GM10266 (cell line): Measurements from ENCODE around the gene AKAP5.

Source experiments
- DNase-seq: peaks from one replicate; pipeline ENCODE4 v3.0.0; 2012; ENCODE audit errors: extremely low spot score
- TF ChIP-seq, protein P1 (sequence below): IDR thresholded peaks from 2 replicates; pipeline ENCODE4 v1.5.1; 2012; ENCODE audit warnings: mild to moderate bottlenecking, low read depth; ENCODE audit not compliant: control insufficient read depth, insufficient read depth; ENCODE audit errors: missing control alignments

AKAP5 gene

DNA sequence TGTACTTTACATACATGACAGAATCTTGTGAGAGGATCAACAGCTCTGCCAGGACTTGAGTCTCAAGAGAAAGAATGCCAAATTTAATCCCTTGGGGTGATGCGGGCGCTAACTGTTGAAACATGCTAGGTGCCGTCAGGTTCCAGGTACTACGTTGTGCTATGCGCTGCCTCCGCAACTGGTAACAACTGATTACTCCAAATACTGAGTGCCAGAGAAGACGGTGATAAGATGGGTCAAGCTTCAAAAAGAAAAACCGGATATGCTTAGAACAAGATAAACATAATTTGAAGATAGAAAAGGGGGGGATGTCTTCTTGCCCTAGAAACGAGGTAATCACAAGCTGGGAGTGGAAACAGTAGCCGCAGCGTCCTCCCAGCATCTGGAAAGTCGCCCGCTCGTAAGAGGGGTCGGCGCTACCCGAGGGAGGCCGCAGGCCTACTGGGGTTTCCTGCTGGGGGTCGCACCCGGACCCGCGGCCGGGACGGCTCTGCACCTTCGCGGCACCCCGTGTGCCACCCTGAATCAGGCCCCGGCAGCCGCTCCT lies 37.7 kb downstream of the AKAP5 start:
- DNase-seq: no peak
- TF ChIP-seq, protein P1, sequence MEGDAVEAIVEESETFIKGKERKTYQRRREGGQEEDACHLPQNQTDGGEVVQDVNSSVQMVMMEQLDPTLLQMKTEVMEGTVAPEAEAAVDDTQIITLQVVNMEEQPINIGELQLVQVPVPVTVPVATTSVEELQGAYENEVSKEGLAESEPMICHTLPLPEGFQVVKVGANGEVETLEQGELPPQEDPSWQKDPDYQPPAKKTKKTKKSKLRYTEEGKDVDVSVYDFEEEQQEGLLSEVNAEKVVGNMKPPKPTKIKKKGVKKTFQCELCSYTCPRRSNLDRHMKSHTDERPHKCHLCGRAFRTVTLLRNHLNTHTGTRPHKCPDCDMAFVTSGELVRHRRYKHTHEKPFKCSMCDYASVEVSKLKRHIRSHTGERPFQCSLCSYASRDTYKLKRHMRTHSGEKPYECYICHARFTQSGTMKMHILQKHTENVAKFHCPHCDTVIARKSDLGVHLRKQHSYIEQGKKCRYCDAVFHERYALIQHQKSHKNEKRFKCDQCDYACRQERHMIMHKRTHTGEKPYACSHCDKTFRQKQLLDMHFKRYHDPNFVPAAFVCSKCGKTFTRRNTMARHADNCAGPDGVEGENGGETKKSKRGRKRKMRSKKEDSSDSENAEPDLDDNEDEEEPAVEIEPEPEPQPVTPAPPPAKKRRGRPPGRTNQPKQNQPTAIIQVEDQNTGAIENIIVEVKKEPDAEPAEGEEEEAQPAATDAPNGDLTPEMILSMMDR: no peak

DNA sequence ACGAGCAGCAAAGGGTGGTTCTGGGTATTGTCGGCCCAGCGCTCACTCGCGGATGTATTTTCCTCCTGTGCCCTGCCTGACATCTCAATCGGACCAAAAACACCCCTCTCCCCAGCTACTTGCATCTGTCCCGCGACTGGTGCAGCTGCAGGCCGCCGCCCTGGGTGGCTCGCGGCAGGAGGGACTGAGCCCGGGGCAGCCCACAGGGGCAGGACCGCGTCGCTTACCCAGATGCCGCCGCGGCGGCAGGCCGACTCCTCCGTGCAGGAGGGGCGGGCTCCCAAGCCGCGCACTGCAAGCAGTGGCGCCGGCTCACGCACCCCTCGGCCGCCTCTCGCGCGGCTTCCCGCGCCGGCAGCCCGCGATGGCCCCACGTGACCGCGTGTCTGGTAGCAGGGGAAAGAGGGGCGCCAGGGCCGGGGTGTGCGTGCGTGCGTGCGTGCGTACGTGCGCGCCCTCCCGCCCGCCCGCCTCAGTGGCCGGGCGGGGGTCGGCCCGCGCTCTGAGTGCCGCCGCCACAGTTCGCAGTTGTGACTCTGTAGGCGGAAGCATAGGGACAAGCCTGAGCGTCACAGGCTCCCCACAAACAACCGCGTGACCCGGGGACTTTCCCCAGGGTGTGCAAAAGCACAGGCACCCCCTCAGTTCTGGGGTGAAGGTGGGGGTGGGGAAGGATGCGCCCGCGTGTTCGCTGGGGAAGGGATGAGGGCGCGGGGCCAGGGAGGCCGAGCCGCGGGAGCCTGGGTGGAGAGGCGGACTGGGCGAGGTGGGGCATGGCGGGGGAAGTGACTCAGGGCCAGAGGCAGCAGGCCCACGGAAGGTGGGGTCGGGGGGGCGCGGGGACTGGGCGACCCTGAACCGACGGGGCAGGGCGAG lies 38.4 kb downstream of the AKAP5 start, which contains the start of gene ZBTB25:
ZBTB25 (minus strand) TSS at position 405 of the 876 bp plus-strand sequence. CDS start 13,305 bp downstream, outside the sequence.
- TF ChIP-seq, protein P1: no peak
- peak; percentile 94 for DNase-seq

DNA sequence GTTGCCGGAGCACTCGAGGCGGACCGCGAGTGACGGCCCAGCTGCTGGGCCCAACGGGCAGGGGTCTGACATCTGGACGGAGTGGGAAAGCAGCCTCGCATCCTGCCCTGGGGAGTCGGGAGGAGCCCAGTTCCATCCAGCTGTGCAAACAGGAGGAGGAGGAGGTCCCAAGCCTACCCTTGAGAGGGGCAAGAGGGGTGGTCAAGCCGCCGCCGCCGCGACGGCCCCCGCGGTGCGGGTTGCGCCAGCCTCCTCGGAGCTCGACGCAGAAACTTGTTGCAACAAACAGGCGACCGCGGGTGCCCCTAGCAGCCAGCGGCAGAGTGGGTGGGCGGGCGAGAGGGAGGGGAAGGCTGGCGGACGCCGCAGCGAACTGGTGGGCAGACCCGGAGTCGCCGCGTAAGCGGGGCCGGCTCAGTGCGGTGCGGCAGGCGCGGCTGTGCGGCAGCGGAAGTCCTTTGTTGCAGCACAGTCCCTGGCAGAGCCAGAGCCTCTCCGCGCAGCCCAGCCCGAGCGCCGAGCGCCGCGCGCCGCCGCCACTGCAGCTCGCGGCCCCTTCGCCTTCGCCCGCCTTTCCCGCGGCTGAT lies 39.1 kb downstream of the AKAP5 start, which contains the start of gene ZBTB1:
ZBTB1 (plus strand) TSS at position 461 of the 587 bp plus-strand sequence. CDS start 16,735 bp downstream, outside the sequence.
- DNase-seq: peak; percentile 69
- TF ChIP-seq, protein P1: no peak

DNA sequence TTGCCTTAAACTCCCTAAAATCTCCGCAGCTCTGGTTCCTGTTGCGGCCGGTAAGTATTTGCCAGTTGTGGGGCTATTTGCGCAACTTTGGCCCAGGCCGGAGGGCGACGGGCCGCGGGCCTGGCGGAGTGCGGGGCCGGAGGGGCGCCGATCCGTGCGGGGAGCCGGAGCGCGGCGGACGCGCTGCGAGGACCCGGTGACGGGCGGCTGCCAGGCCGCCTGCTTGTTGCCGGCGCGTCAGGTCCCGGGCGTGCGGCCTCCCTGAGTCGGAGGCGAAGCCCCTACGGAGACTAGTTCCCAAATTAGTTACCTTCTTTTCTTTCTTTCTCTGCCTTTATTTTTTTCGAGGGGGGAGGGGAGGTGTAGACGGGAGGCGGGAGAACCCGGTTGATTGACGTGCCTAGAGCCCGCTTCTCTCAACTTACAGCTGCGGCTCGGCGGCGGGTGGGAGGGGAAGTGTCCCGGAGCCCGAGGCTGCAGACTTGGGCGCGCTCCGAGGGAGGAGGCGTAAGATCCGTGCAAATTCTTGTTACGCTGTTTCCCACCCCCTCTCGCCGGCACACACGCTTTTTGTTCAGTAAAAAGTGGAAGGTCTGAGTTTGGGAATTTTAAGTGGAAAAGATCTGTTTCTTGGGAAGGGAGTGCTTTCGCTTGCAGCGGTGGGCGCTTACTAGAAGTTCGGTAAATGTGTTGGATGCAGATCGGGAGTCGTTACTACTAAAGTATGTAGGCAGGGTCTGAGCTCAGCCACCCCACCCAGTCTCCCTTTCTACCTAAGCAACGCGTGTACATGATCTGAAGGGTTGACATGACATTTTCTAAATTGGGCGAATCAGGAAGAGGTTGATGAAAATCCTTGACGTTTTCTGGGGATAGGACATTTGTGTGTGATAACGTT lies 39.8 kb downstream of the AKAP5 start:
- TF ChIP-seq, protein P1: no peak
- peak; percentile 83 for DNase-seq

DNA sequence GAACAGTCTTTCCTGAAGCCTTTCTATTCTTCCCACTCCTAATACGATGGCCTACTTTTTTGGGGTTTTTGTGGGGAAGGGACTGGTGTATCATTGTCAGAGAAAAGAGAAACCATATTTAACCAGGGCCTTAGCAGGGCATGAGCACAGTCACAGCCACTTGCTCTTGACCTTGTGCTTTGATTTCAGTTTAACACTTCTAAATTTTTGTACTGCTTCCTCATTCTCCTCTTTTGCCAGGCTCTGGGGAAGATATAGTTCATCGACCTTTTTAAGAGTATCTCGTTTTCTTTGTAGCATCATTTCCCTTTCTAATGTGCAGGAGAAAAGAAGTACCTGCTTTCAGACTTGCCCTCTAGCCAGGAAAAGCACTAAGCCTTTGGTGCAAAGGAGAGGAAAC lies 41.4 kb downstream of the AKAP5 start:
- TF ChIP-seq, protein P1: no peak
- DNase-seq: no peak

DNA sequence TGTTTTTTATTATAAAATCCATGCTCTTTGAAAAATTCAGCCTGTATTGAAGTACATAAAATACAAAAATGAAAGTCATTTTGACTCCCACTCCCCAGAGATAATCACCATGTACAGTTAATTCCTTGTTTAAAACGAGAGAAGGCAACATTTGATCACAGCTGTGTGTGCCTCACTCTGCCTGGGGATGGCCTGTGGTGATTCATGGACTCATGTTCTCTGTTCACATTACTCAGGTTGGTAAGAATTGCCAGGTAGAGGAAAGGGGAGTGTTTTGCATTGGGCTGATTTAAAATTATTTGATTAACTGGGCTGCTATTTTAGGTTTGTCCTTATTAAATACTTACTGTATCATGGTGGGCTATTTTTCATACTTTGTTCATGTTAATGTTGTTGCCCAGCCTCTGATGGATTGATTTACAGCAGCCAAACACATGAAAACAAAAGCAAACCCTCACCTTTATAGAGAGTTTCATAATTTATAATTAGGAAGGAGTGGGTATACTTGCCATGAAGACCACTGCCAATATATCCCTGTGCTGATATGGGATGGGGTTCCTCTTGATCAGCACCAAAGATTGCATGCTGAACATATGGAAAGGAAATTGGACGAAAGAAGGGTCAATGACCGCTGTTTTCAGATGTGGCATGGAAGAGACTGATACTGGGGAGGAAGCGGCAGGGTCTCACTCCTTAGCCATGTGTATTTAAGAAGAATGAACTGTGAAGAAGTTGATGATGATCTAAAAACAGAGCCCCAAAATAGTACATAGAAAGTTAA lies 42.3 kb downstream of the AKAP5 start:
- DNase-seq: no peak

More for the DNA sequence above, 42.3 kb downstream of the AKAP5 start:
- TF ChIP-seq, protein P1: no peak
